HG02678 (cell line): ENCODE results near the gene TXNDC2.
"Not testable (repeated sequence)": the region's sequence is repeated elsewhere in the genome, so short reads cannot be mapped to it uniquely, and the experiment has no call there.

Experiments used
- ATAC-seq: cut with Tn5 transposase; IDR thresholded peaks from one replicate; pipeline ENCODE4 v1.9.1; 2021; ENCODE audit warnings: mild to moderate bottlenecking, moderate library complexity; ENCODE audit not compliant: unreplicated experiment

The TXNDC2 gene

DNA sequence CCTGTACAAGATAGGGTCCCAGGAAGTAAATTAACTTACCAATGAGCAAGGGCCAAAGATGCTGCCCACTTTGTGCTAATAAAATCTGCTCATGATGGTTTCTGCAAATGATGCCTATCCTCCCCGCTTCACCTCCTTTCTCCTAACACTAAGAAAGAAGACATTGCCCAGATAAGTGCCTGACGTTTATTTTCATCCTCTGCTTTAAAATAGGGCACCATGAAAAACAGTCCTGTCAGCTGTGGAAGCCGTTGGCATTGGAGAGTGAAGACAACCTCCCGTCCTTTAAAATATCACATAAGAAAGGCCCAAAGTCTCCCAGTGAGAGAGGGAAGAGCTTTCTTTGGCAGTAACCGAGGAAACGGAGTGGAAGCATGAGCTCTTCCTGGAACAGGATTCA, 1.7 kb upstream of the TXNDC2 start:
- ATAC-seq = no peak

DNA sequence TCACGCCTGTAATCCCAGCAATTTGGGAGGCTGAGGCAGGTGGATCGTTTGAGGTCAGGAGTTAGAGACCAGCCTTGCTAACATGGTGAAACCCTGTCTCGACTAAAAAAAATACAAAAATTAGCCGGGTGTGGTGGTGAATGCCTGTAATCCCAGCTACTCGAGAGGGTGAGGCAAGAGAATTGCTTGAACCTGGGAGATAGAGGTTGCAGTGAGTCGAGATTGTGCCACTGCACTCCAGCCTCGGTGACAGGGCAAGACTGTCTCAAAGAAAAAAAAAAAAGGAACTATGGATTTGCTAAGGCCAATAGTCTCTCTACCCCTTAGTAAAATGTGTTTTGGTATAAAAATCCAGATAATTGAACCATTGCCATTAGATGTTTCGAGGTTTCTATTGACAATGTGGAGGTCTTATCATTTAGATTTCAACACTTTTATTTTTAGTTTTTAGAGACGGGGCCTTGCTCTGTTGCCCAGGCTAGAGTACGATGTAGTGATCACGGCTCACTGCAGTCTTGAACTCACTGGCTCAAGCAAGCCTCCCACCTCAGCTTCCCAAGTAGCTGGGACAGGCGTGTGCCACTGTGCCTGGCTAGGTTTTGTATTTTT, 1.1 kb upstream of the TXNDC2 start:
- ATAC-seq = no peak

DNA sequence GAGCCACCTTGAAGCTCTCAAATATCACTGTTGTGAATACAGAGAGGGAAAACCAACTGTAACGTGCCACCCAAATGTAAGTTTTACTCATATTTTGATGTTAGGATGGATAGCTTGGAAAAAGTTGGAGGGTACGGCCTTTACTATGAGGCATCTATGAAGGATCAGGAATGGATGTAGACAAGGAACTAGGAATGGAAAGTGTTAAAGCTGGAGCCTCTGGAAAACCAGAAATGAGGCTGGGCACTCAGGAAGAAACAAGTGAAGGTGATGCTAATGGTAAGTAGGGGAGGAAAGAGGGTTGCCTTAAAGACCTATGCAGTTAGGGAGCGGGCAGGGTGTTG, 204 bp downstream of the TXNDC2 start:
- ATAC-seq = no peak

DNA sequence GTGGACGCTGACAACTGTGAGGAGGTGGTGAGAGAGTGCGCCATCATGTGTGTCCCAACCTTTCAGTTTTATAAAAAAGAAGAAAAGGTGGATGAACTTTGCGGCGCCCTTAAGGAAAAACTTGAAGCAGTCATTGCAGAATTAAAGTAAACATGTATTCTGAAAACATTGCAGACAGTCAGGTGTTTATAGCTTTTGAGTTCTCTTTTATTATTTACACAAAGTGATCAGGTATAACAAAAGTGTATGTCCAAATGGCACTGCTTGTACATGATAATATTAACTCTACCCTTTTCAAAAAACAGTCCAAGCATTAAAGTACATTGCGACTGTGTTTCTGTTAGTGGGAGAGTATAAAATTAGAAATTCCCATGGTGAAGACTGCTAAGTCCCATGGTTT, 2.2 kb downstream of the TXNDC2 start:
- no peak for ATAC-seq

DNA sequence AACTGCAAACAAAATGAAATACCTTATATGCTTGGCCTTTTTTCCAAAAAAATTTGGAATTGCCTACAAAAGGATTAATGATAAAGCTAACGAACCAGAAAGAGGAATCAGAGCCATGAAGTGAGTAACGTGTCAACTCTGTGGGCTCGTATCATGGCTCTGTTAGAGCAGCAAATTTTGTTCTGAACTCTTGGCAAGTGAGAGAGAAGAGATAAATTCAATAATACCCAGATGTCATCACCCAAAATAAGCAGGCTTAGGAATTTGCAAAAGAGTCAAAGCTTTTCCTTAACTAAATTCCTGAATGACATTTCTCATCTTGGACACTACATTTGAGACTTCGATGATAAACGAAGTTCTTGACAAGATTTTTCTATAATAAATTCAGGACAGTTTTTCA, 4.4 kb downstream of the TXNDC2 start:
- no peak for ATAC-seq

DNA sequence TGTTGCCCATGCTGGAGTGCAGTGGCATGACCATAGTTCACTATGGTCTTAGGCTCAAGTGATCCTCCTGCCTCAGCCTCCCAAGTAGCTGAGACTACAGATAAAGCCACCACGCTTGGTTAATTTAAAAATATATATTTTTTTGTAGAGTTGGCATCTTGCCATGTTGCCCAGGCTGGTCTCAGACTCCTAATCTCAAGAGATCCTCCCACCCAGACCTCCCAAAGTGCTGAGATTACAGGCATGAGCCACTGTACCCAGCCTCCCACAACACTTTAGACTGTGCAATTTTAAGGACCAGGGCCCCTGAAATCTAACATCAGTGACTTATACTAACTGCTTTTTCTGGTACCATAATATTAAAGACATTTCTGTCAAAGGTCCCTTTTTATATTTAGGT, 5.2 kb downstream of the TXNDC2 start:
- no peak for ATAC-seq

DNA sequence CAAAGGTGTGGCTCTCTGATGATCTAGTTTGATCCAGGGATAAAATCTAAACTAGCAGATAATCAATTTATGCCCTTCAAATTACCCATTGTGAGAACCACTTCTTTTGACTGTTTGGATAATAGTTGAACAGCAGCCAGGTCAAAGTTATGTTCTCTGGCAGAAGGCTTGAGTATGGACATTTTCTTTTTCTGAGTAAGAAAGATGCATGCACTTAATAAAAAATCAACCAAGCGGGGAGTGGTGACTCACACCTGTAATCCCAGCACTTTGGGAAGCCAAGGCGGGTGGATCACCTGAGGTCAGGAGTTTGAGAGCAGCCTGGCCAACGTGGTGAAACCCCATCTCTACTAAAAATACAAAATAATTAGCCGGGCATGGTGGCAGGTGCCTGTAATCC, 5.7 kb downstream of the TXNDC2 start:
- ATAC-seq = not testable (repeated sequence)

DNA sequence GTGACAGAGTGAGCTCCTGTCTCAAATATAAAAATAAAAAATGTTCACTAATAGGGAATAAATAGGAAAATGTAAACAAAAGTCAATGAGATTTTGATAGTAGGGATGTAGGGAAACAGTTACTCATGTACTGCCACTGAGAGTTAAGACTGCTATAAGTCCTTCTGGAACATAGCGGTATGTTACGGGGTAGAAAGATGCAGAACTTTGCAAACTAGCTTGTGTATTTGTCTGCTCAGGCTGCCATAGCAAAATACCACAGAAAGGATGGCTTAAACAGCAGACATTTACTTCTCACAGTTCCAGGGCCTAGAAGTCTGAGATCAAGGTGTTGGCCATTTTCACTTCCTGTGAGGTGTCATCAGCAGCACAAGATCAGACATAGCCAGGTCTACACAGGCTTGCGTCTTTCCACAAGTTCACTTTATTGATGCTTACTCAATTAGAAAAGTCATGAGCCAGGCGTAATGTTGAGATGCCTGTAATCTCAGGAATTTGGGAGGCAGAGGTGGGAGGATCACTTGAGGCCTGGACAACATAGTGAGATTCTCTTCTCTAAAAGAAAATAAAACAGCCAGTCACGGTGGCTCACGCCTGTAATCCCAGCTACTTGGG, 8.8 kb downstream of the TXNDC2 start:
- no peak for ATAC-seq

DNA sequence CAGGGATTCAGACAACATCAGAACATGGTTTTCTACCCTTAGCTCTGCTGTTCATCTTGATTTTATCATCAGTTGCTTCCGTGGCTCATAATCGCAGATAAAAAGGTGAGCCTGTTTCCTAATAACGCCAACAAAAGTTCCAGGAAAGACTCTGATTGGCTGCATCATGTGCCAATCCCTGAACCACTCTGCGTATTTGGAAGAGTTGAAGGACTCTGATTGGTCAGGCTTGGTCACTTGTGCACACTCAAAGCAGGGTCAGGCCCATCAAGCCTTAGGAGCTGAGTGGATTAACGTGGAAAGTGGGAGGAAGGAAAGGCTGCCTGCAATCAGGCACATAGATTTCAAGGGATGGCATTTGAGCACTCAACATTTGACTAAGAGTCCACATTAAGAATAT, 11.4 kb downstream of the TXNDC2 start:
- ATAC-seq = no peak

DNA sequence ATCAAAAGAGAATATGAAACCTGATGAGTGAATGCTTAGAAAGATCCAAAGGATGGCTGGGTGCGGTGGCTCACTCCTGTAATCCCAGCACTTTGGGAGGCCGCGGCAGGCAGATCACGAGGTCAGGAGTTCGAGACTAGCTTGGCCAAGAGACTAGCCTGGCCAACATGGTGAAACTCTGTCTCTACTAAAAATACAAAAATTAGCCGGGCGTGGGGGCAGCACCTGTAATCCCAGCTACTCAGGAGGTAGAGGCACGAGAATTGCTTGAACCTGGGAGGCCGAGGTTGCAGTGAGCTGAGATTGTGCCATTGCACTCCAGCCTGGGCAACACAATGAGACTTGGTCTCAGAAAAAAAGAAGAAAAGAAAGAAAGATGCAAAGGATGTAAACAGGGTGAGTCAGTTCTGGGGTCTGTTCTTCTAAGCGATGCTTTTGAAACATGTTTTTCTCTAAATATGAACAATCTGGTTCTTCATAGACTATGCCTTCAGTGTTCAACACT, 12.1 kb downstream of the TXNDC2 start:
- ATAC-seq = not testable (repeated sequence)

DNA sequence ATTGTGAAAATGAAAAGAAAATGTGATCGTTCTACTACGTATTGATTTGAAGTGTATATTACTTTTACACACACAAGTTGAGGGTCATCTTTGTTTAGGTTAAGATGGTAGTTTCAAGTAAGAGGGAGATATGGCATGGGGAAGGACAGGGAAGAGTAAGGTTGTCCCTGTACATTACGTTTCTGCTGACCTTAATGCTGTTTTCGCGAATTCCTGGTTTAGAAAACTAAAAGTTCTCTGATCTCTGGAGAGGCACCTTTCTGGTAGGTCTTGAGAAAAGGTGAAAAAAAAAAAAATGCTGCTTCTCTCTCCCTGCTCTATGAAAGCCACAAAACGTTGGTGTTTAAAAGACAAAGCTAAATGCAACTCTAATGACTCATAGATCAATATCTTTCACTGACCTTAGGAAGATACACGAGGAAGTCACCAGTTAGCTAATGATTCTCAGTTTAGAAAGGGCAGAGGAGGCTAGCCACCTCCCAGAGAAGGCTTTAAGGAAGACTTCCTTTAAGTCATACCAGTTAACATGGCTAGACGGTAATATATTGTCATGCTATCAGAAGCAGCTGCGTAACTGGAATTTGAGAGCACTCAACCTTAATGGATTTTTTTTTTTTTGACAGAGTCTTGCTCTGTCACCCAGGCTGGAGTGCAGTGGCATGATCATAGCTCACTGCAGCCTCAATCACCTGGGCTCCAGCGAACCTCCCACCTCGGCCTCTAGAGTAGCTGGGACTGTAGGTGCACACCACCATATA, 13.2 kb downstream of the TXNDC2 start:
- ATAC-seq = no peak

DNA sequence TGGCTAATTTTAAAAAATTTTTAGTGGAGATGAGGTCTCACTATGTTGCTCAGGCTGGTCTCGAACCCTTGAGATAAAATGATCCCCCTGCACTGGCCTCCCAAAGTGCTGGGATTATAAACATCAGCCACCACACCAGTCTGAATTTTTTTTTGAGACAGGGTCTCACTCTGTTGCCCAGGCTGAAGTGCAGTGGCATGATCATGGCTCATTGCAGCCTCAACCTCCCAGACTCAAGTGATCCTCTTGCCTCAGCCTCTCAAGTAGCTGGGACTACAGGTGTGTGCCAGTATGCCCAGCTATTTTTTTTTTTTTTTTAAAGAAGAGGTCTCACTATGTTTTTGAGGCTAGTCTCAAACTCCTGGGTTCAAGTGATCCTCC, 13.8 kb downstream of the TXNDC2 start:
- ATAC-seq = not testable (repeated sequence)

DNA sequence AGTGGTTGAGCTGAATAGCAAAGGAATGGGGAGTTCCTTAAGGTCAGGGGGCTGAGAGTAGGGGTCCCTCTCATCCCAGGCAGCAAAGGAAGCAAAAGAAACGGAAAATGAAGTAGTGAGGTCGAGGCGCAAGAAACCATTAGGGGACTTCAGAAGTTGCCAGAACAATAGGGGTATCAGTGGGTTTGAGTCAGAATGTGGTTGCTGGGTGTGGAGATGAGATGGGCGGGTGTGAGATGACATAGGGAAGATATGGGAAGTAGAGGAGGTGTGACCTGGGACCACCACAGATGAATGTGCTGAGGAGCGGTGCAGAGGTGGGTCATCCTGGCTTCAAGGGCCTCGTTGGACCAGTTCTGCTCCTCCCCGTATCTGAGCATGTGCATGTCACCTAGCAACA, 14.9 kb downstream of the TXNDC2 start:
- ATAC-seq = no peak

DNA sequence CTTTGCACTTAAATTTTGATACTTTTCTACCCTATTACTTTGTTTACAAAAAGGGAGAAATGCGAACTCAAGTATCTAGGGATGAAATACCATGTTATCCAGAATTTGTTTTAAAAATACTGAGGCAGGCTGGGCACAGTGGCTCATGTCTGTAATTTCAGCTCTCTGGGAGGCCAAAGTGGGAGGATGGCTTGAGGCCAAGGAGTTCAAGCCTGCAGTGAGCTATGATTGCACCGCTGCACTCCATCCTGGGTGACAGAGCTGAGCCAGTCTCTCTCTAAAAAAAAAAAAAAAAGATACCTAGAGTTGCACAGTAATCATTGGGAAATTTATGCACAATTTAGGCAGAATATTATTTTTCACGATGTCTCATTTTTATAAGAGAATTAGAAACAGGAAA, 15.6 kb downstream of the TXNDC2 start:
- no peak for ATAC-seq

DNA sequence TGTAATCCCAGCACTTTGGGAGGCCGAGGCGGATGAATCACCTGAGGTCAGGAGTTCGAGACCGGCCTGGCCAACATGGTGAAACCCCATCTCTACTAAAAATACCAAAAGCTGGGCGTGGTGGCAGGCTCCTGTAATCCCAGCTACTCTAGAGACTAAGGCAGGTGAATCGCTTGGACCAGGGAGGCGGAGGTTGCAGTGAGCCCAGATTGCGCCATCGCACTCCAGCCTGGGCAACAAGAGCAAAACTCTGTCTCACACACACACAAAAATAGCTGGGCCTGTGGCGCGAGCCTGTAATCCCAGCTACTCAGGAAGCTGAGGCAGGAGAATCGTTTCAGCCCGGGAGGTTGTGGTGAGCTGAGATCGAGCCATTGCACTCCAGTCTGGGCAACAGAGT, 16.5 kb downstream of the TXNDC2 start:
- not testable (repeated sequence) for ATAC-seq

DNA sequence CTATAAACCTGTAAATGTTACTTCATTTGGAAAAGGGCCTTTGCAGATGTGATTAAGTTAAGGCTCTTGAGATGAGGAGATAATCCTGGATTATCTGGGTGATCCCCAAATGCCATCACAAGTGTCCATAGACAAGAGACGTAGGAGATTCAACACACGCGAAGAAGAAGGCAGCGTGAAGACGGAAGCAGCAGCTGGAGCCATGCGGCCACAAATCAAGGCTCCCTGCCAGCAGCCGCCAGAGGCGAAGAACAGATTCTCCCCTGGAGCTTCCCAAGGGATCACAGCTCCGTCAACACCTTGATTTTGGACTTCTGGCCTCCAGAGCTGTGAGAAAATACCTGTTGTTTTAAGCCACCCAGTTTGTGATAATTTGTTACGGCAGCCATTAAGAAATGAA, 17.1 kb downstream of the TXNDC2 start:
- no peak for ATAC-seq

DNA sequence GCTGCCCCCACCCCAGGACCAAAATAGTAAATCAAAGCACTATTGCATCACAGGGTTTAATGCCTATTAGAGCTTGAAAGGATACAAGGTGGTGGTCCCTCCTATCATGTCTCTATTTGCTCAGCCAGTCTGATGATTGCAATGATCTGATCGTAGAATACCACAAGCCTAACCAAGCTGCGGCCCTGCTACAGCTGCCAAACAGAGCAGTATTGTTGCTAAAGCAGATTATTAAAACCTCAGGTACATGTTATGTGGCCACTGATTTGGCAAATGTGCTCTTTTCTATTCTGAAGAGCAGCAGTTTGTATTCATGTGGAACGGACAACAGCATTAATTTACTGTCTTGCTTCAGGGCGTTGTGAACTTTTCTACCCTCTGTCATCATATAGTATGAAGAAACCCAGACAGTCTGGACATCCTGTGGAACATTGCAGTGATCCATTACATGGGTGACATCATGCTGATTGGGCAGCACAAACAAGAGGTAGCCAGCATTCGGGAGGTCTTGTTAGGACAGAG, 19.7 kb downstream of the TXNDC2 start:
- ATAC-seq = no peak

DNA sequence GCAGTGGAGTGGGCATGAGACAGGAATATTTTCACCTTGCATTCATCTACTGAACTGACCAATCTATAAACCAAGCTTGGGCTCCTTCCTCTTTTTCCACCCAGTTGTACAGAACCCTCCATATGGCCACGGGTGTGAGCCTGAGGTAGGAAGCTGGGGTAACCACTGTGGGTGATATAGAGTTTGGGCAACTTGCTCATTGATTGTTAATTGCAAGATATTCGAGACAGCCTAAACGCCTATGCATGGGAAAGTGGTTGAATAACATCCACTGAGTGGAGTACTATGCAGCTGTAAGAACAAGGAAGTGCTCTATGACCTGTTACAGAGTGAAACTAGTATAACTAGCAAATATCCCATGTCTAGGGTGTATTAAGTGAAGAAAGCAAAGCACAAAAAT, 20.7 kb downstream of the TXNDC2 start:
- no peak for ATAC-seq

DNA sequence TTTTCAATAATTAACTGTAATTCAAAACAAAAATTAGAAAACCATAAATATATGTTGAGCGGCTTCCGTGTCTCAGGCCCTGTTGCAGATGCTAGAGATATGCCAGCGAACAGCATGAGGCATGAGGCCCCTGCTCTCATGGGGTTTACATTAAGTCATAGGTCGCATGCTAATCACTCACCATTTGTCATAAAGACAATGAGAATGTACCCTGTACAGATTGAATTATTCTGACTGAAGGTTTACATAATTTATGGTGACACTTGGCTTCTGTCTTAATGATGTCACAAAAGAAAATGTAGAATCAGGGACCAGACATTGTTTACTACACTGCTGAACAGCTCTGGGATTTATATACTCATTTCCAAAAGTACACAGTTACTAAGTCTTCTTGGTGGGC, 22.1 kb downstream of the TXNDC2 start:
- no peak for ATAC-seq

DNA sequence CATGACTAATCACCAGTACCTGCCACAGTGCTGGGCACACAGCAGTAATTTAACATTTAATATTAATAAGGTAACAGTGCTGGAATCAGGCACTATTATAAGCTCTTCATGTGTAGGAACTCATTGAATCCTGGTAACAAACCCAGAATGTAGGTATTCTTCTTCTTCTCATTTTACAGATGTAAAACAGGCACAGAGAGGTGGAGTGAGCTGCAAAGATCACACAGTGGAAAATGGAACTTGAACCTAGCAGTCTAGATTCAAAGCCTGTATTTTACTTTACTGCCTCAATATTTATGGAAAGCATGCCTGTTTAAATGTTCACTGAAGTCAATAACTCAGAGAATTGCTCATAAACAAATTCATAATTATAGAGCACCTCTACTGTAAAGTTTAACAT, 24.3 kb downstream of the TXNDC2 start:
- ATAC-seq = no peak

DNA sequence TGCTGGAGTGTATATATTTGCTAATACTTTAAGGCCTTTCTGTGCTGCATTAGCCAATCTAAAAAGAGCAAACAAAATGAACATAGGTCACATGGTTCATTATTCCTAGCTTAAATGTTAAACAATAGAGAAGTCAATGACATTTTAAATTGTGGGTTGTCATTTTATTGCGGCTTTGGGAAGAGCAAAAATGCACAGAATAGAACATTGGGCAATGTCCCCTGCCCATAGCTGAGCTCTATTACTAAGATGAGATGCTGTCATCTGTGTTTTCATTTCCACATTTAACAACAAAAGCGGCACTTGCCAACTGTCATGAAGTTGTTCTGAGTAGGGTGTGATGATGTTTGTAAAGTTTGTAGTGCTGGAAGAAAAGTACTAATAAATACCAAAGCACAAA, 24.9 kb downstream of the TXNDC2 start:
- no peak for ATAC-seq

DNA sequence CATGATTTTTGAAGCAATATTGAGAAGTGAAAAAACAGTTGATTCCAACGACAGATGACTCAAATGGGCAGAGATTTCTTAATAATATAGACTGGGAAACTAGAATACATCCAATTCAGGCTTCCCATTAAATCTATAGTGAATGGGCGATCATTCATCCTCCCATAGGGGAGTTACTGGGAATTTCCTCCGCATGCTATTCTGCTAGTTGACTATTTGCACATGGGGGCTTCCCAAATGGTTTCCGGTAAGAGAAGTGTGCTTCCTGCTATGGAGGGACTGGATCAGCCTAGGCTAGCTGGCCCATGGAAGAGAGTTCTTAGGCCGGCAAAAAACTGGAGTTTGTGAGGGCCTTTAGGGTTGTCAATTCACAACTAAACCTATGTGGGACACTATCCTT, 25.5 kb downstream of the TXNDC2 start:
- no peak for ATAC-seq
